NCI-H69 (cell line): ENCODE measurements around the gene CDC14B.
A peak's percentile ranks its signal among the peaks of the same experiment; 100 is the strongest.
"Not testable (repeated sequence)": the region's sequence is repeated elsewhere in the genome, so short reads cannot be mapped to it uniquely, and the experiment has no call there.

Source experiments
- DNase-seq: peaks from one replicate; lab custom pipeline; 2025; lab: John Stamatoyannopoulos, UW

Gene CDC14B

GRCh38 chr9:96619491-96620180 lies at the start of gene CDC14B:
CDC14B (minus strand) TSS chr9:96619843; CDS start chr9:96619378, 465 bp downstream.
- peak; percentile 82 for DNase-seq

GRCh38 chr9:96668868-96669534 lies 49.4 kb upstream of the CDC14B start:
- DNase-seq = no peak

DNA sequence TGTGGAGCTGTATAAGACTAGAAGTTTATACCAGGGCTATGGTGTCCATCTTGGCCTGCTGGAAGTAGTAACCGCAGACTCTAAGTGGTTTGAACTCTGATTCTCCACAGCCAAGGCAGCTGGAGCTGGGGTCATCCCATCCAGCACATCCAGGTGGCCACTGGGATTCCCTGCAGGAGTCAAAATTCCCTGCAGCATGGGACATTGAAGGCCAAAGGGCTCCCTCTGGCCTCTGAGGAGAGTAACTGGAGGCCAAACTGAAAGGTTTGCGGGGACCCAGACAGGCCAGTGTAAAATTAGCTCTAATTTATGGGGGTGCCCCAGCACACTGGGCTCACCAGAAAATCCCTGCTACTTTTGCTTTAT lies 47.7 kb upstream of the CDC14B start:
- DNase-seq = no peak

- peak; percentile 68 for DNase-seq
Measured at GRCh38 chr9:96666653-96667362, 47.2 kb upstream of the CDC14B start.

- no peak for DNase-seq
Measured at GRCh38 chr9:96665789-96666188, 46.1 kb upstream of the CDC14B start.

DNA sequence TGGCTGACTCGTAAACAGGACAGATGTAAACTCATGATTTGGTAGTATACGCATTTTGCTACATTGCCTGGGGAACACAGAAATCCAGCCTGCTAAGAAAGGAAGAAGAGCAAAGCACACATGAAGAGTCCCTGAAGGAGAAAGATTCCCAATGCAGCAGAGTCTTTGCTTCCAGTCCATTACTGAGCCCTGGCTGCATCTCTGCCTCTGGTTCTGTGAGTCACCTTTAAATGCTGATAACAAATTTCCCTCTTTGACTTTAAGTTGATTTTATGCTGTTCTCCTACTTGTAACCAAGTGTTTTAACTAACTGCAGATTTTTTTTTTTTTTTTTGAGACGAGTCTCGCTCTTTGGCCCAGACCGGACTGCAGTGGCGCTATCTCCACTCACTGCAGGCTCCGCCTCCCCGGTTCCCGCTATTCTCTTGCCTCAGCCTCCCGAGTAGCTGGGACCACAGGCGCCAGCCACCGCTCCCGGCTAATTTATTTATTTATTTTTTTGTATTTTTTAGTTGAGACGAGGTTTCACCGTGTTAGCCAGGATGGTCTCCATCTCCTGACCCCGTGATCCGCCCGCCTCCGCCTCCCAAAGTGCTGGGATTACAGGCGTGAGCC lies 44.0 kb upstream of the CDC14B start:
- DNase-seq = no peak

- no peak for DNase-seq
Measured at GRCh38 chr9:96661711-96662110, 42.1 kb upstream of the CDC14B start.

GRCh38 chr9:96660692-96661248 lies 41.1 kb upstream of the CDC14B start:
- no peak for DNase-seq

DNA sequence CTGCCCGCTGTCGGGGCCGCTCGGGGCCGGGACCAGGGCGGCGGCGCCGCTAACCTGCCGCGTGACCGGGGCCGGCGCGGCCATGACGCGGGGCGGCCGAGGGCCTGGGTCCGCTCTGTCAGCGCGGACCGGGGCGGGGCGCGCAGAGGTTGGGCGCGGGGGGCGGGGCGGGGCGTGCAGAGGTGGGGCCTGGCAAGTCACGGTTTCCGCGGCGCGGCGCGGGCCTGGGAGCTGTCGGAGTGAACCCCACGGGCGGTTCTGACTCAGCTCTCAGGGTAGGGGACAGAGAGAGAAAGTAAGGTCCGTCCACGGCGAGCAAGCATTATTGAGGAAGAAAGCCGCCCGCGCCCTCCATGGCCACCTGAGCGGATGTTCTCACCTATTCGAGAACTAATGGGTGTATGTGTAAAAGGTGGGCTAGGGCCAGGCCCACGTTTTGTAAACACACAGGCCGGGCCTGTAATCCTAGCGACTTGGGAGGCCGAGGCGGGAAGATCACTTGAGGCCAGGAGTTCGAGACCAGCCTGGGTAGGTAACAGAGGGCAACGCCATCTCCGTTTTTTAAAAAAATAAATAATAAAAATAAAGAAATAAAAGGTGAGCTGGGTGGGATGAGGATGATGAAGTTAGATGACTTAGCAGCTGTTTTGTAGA lies 35.7 kb upstream of the CDC14B start, which contains the start of gene PRXL2C:
PRXL2C (minus strand) TSS at position 120 of the 654 bp plus-strand sequence; CDS start at position 84, 36 bp downstream.
- peak; percentile 84 for DNase-seq

- DNase-seq = peak; percentile 86
Measured at GRCh38 chr9:96654450-96655197, 35.0 kb upstream of the CDC14B start.

DNA sequence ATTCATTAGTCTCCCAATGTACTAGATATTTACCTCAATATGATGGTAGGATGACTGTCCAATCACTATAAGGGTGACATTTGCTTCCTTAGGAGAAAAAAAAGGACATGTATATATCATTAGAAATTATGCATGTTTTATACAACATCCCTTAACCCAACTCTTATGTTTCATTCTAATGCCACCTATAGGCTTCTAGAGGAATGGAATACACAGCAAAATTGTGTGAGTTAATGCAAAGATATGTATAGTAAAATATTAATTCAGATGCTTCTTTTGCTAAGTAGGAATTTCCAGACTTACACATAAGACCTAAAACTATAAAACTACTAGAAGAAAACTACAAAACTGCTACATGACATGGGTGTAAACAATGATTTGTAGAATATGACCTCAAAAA lies 32.0 kb upstream of the CDC14B start:
- peak; percentile 49 for DNase-seq

GRCh38 chr9:96649620-96650324 lies 30.1 kb upstream of the CDC14B start:
- no peak for DNase-seq

- DNase-seq = no peak
Measured at GRCh38 chr9:96646081-96646991, 26.7 kb upstream of the CDC14B start.

GRCh38 chr9:96644137-96644536 lies 24.5 kb upstream of the CDC14B start:
- DNase-seq = peak; percentile 88

- DNase-seq = no peak
Measured at GRCh38 chr9:96641514-96641913, 21.9 kb upstream of the CDC14B start.

- no peak for DNase-seq
Measured at GRCh38 chr9:96638606-96639364, 19.1 kb upstream of the CDC14B start.

- no peak for DNase-seq
Measured at GRCh38 chr9:96636368-96636767, 16.7 kb upstream of the CDC14B start.

GRCh38 chr9:96633579-96633978 lies 13.9 kb upstream of the CDC14B start:
- not testable (repeated sequence) for DNase-seq
